Tibial nerve (tissue), 4 donors: ENCODE results near the gene EPS8L3. TPM values are rescaled to one million over a fixed set of nuclear protein-coding genes. Genes with fewer than 3 reads are reported as not detected.

Experiments used
- DNase-seq, 2 donors: peaks; one replicate each; pipeline ENCODE4 v3.0.0-alpha.2; 2019; ENCODE audit warnings: low spot score in 2 of 2
- H3K27ac ChIP-seq, 4 donors: fragments of 200-600 bp; sonication (generic) in 3 of 4; one replicate each; pipeline ENCODE4 v1.5.1; 2017 to 2019; ENCODE audit warnings: mild to moderate bottlenecking in 1 of 4
- H3K27me3 ChIP-seq, 2 donors: fragments of 200-600 bp; sonication (generic) in 1 of 2; one replicate each; pipeline versions ENCODE4 v1.5.1 to v1.6.0; 2017 to 2019
- H3K36me3 ChIP-seq, 3 donors: fragments of 200-600 bp; sonication (generic); one replicate each; pipeline ENCODE4 v1.5.1; 2018 to 2019
- H3K4me1 ChIP-seq, 4 donors: fragments of 200-600 bp; sonication (generic) in 3 of 4; one replicate each; pipeline ENCODE4 v1.5.1; 2017 to 2019
- H3K4me3 ChIP-seq, 4 donors: fragments of 200-600 bp; sonication (generic) in 3 of 4; one replicate each; pipeline ENCODE4 v1.5.1; 2017 to 2019; ENCODE audit warnings: mild to moderate bottlenecking in 1 of 4, moderate library complexity in 1 of 4
- H3K9me3 ChIP-seq, 4 donors: fragments of 200-600 bp; sonication (generic) in 3 of 4; one replicate each; pipeline ENCODE4 v1.5.1; 2017 to 2019
- CTCF ChIP-seq, 5 experiments: fragments of 200-600 bp in 3 of 5; fragments of 450-650 bp in 2 of 5; sonication (generic) in 3 of 5; IDR thresholded peaks; one replicate each; pipeline ENCODE4 v1.5.1; 2016 to 2019; ENCODE audit warnings: antibody characterized with exemption in 5 of 5, mild to moderate bottlenecking in 3 of 5, moderate library complexity in 2 of 5
- EP300 ChIP-seq, 2 donors: sonication (generic); formaldehyde crosslinking; IDR thresholded peaks; one replicate each; pipeline ENCODE4 v1.6.1; 2017; ENCODE audit warnings: antibody characterized with exemption in 2 of 2, mild to moderate bottlenecking in 1 of 2
- POLR2A ChIP-seq, 2 donors: fragments of 450-650 bp; IDR thresholded peaks; one replicate each; pipeline ENCODE4 v1.6.1; 2017; ENCODE audit warnings: antibody characterized with exemption in 2 of 2, mild to moderate bottlenecking in 2 of 2, moderate library complexity in 2 of 2
- WGBS, 2 donors: methylation state at CpG; one replicate each; pipeline ENCODE4 v1.1.5; 2018; 5-methylcytosine and 5-hydroxymethylcytosine counted together
- total RNA-seq, 4 donors: library from RNA; depleted of rRNA; stranded (reverse); fragments of >200 nt; gene quantifications; one replicate each; pipeline ENCODE4 v1.1.0, GENCODE V29; 2016

EPS8L3 gene
- total RNA-seq, 4 donors from 2014 or later: not detected

GRCh38 chr1:109761227-109762038 lies 2.3 kb downstream of the EPS8L3 start:
- no peak for DNase-seq
- Histone ChIP-seq H3K36me3 (no peaks in the 10 kb centered on the region), H3K27ac (no peak overlapping the region), H3K4me3 (no peak overlapping the region), H3K4me1 (peaks cover 0 to 10% (median 0%) of the 10 kb centered on the region in 4 donors), H3K9me3 (no peaks in the 10 kb centered on the region), H3K27me3 (no peaks in the 10 kb centered on the region)
- no peak for TF ChIP-seq CTCF (IDR thresholded peaks at IDR 0.05)
- TF ChIP-seq POLR2A (IDR thresholded peaks at IDR 0.05): no peak
- TF ChIP-seq EP300 (IDR thresholded peaks at IDR 0.05): no peak
- 76 to 86% methylated on average over 12 to 13 of the region's 14 CpGs for WGBS, 2 donors

- H3K9me3 ChIP-seq: no peaks in the 10 kb centered on the region
- DNase-seq: no peak
- no peaks in the 10 kb centered on the region for H3K27me3 ChIP-seq
- WGBS, 2 donors: 92 to 95% methylated on average over 6 to 7 of the region's 7 CpGs
- H3K4me3 ChIP-seq: no peak overlapping the region
- H3K27ac ChIP-seq: no peak overlapping the region
- H3K4me1 ChIP-seq: peaks cover 0 to 10% (median 0%) of the 10 kb centered on the region in 4 donors
- no peaks in the 10 kb centered on the region for H3K36me3 ChIP-seq
- TF ChIP-seq CTCF (IDR thresholded peaks at IDR 0.05) (no peak), EP300 (IDR thresholded peaks at IDR 0.05) (no peak), POLR2A (IDR thresholded peaks at IDR 0.05) (no peak)
These were observed 3.0 kb downstream of the EPS8L3 start for GRCh38 chr1:109760581-109761226.

- no peaks in the 10 kb centered on the region for H3K27me3 ChIP-seq
- DNase-seq: no peak
- H3K4me1 ChIP-seq: peaks cover 0 to 10% (median 0%) of the 10 kb centered on the region in 4 donors
- WGBS, 2 donors: 93 to 94% methylated on average over 11 of the region's 11 CpGs
- no peaks in the 10 kb centered on the region for H3K36me3 ChIP-seq
- TF ChIP-seq EP300 (IDR thresholded peaks at IDR 0.05) (no peak), CTCF (IDR thresholded peaks at IDR 0.05) (no peak)
- no peak overlapping the region for H3K27ac ChIP-seq
- no peak overlapping the region for H3K4me3 ChIP-seq
- H3K9me3 ChIP-seq: no peaks in the 10 kb centered on the region
These were observed 4.0 kb downstream of the EPS8L3 start for GRCh38 chr1:109759513-109760334.

- Histone ChIP-seq H3K9me3 (no peaks in the 10 kb centered on the region), H3K27ac (no peak overlapping the region), H3K27me3 (no peaks in the 10 kb centered on the region), H3K4me3 (no peak overlapping the region), H3K4me1 (peaks cover 0 to 1% (median 0%) of the 10 kb centered on the region in 4 donors), H3K36me3 (no peaks in the 10 kb centered on the region)
- TF ChIP-seq EP300 (IDR thresholded peaks at IDR 0.05) (no peak), POLR2A (IDR thresholded peaks at IDR 0.05) (no peak), CTCF (IDR thresholded peaks at IDR 0.05) (no peak)
- WGBS, 2 donors: 93% methylated on average over 13 of the region's 13 CpGs
- no peak for DNase-seq
These were observed 5.6 kb downstream of the EPS8L3 start for GRCh38 chr1:109757936-109758786.
